ENCODE results near the gene GOLGA2. TPM values are rescaled to one million over a fixed set of nuclear protein-coding genes. Genes with fewer than 3 reads are reported as not detected.
"Not testable (repeated sequence)": the region's sequence is repeated elsewhere in the genome, so short reads cannot be mapped to it uniquely, and the experiment has no call there.

Gene GOLGA2
- total RNA-seq, 2 donors from 2014 or later = 53.2 to 138 TPM

- Histone ChIP-seq H3K36me3 (replicated peaks in 1 of 2; ENCODE audit: insufficient read depth in 1 of 2, low read depth in 2 of 2) (peaks cover 0 to 2% of the 10 kb centered on the region in 2 donors), H3K27me3 (no peaks in the 10 kb centered on the region), H3K9me3 (no peaks in the 10 kb centered on the region), H3K4me1 (no peaks in the 10 kb centered on the region), H3K4me3 (no peak overlapping the region), H3K27ac (no peak overlapping the region)
- intact Hi-C loops (cut with DNase I) = no loop called here
- DNase-seq = no peak
- no peak for ATAC-seq
- TF ChIP-seq CTCF (IDR thresholded peaks at IDR 0.05) (no peak), POLR2A (IDR thresholded peaks at IDR 0.05) (no peak)
- WGBS, 2 donors = 74 to 77% methylated on average over 5 to 6 of the region's 6 CpGs
Observed at GRCh38 chr9:128286440-128286839, 10.6 kb upstream of the GOLGA2 start.

- no peaks in the 10 kb centered on the region for H3K9me3 ChIP-seq
- TF ChIP-seq POLR2A (IDR thresholded peaks at IDR 0.05) = no peak
- TF ChIP-seq CTCF (IDR thresholded peaks at IDR 0.05) = no peak
- no peak overlapping the region for H3K4me3 ChIP-seq
- DNase-seq = no peak
- ATAC-seq = no peak
- intact Hi-C loops (cut with DNase I) = no loop called here
- no peaks in the 10 kb centered on the region for H3K27me3 ChIP-seq
- no peaks in the 10 kb centered on the region for H3K4me1 ChIP-seq
- peaks cover 0 to 2% of the 10 kb centered on the region in 2 donors for H3K36me3 ChIP-seq (replicated peaks in 1 of 2; ENCODE audit: insufficient read depth in 1 of 2, low read depth in 2 of 2)
- 91 to 92% methylated on average over 10 to 12 of the region's 12 CpGs for WGBS, 2 donors
- H3K27ac ChIP-seq = no peak overlapping the region
Observed at GRCh38 chr9:128285033-128285784, 9.4 kb upstream of the GOLGA2 start.

GRCh38 chr9:128282500-128282899 is 6.7 kb upstream of the GOLGA2 start:
- Histone ChIP-seq H3K9me3 (no peaks in the 10 kb centered on the region), H3K27ac (no peak overlapping the region), H3K27me3 (no peaks in the 10 kb centered on the region), H3K36me3 (replicated peaks in 1 of 2; ENCODE audit: insufficient read depth in 1 of 2, low read depth in 2 of 2) (no peaks in the 10 kb centered on the region), H3K4me1 (peaks cover under 1% of the 10 kb centered on the region), H3K4me3 (no peak overlapping the region)
- DNase-seq (no peak), ATAC-seq (no peak)
- TF ChIP-seq CTCF (IDR thresholded peaks at IDR 0.05) (no peak), POLR2A (IDR thresholded peaks at IDR 0.05) (no peak)
- intact Hi-C loops (cut with DNase I) = no loop called here
- 96 to 97% methylated on average over 6 of the region's 6 CpGs for WGBS, 2 donors

GRCh38 chr9:128280084-128280622 is 4.3 kb upstream of the GOLGA2 start:
- H3K4me3 ChIP-seq = no peak overlapping the region
- DNase-seq = no peak
- H3K36me3 ChIP-seq (replicated peaks in 1 of 2; ENCODE audit: insufficient read depth in 1 of 2, low read depth in 2 of 2) = no peaks in the 10 kb centered on the region
- H3K9me3 ChIP-seq = no peaks in the 10 kb centered on the region
- WGBS, 2 donors = 85 to 95% methylated on average over 5 of the region's 5 CpGs
- no peak for ATAC-seq
- no peaks in the 10 kb centered on the region for H3K27me3 ChIP-seq
- H3K4me1 ChIP-seq = peaks cover 12% of the 10 kb centered on the region
- no peak overlapping the region for H3K27ac ChIP-seq
- TF ChIP-seq POLR2A (IDR thresholded peaks at IDR 0.05) = no peak
- TF ChIP-seq CTCF (IDR thresholded peaks at IDR 0.05) = no peak
- intact Hi-C loops (cut with DNase I) = no loop called here

- intact Hi-C loops (cut with DNase I); H3K9me3 ChIP-seq; DNase-seq; ATAC-seq; H3K27ac ChIP-seq; H3K36me3 ChIP-seq (replicated peaks in 1 of 2; ENCODE audit: insufficient read depth in 1 of 2, low read depth in 2 of 2); H3K4me3 ChIP-seq; H3K27me3 ChIP-seq: not testable (repeated sequence)
- H3K4me1 ChIP-seq = peaks cover 19% of the 10 kb centered on the region
- WGBS, 2 donors = 73 to 80% methylated on average over 22 of the region's 22 CpGs
Observed at GRCh38 chr9:128279088-128280073, 3.6 kb upstream of the GOLGA2 start.

All from body of pancreas (tissue), 4 donors.